Caco-2 (cell line): ENCODE data around the gene CAMKMT. TPM values are rescaled to one million over a fixed set of nuclear protein-coding genes. Genes with fewer than 3 reads are reported as not detected.

Source experiments
- BruUV-seq: library from RNA; stranded (reverse); fragments of 400-500 nt; replicated peaks from 2 replicates; lab custom pipeline; 2021; lab: Mats Ljungman, UMichigan
- CTCF ChIA-PET: fragments of 300-600 bp; sonication (Branson Sonifier 250); formaldehyde crosslinking; loops from one replicate; lab custom pipeline; 2022; ENCODE audit warnings: antibody characterized with exemption; lab: Charles Lee
- POLR2A ChIA-PET: fragments of 300-600 bp; sonication (Branson Sonifier 250); formaldehyde crosslinking; loops from one replicate; lab custom pipeline; 2022; ENCODE audit warnings: antibody characterized with exemption; lab: Charles Lee
- DNase-seq, 2 experiments: peaks; one replicate each; pipeline versions ENCODE4 v3.0.0 to v3.0.0-alpha.2; 2020 to 2022
- H3K27me3 ChIP-seq: replicated peaks from 2 replicates; pipeline ENCODE4 v1.6.0; 2011; ENCODE audit warnings: low read length; ENCODE audit not compliant: control insufficient read depth, insufficient read depth
- H3K36me3 ChIP-seq: 2 replicates; pipeline ENCODE4 v1.5.1; 2011; ENCODE audit warnings: low read length; ENCODE audit not compliant: control insufficient read depth, insufficient read depth
- H3K4me1 ChIP-seq: fragments of 250-450 bp; sonication (Bioruptor Pico); 2 replicates; pipeline ENCODE4 v1.5.1; 2020; ENCODE audit warnings: mild to moderate bottlenecking
- H3K4me3 ChIP-seq: 2 replicates; pipeline ENCODE4 v1.5.1; 2011; ENCODE audit warnings: low read depth, mild to moderate bottlenecking, control low read depth, low read length
- H3K9me3 ChIP-seq: fragments of 250-450 bp; sonication (Bioruptor Pico); 2 replicates; pipeline ENCODE4 v1.5.1; 2020; ENCODE audit warnings: mild to moderate bottlenecking, moderate library complexity
- H3K27ac Mint-ChIP-seq: one replicate; pipeline ENCODE4 v1.8.0; 2022; ENCODE audit warnings: mixed read lengths; ENCODE audit not compliant: unreplicated experiment
- H3K27me3 Mint-ChIP-seq: one replicate; pipeline ENCODE4 v1.8.0; 2022; ENCODE audit warnings: mixed read lengths; ENCODE audit not compliant: insufficient read depth, unreplicated experiment
- H3K36me3 Mint-ChIP-seq: one replicate; pipeline ENCODE4 v1.8.0; 2022; ENCODE audit warnings: mild to moderate bottlenecking, mixed read lengths; ENCODE audit not compliant: insufficient read depth, unreplicated experiment
- H3K4me1 Mint-ChIP-seq: one replicate; pipeline ENCODE4 v1.8.0; 2022; ENCODE audit warnings: low read depth, mixed read lengths; ENCODE audit not compliant: unreplicated experiment
- H3K4me3 Mint-ChIP-seq: one replicate; pipeline ENCODE4 v1.8.0; 2022; ENCODE audit warnings: mild to moderate bottlenecking, moderate library complexity, mixed read lengths; ENCODE audit not compliant: unreplicated experiment
- H3K9me3 Mint-ChIP-seq: one replicate; pipeline ENCODE4 v1.8.0; 2022; ENCODE audit warnings: mixed read lengths; ENCODE audit not compliant: unreplicated experiment
- intact Hi-C: fragments of 100-400 bp; cut with micrococcal nuclease; formaldehyde crosslinking; loops from one replicate; pipeline ENCODE4 v1.10.0; 2022; ENCODE audit not compliant: unreplicated experiment
- total RNA-seq: library from RNA; stranded (reverse); gene quantifications from 2 replicates; pipeline ENCODE4 v1.2.3, GENCODE V29; 2022
- TF ChIP-seq, protein P1 (sequence below), 2 experiments: fragments of 200-600 bp in 1 of 2; IDR thresholded peaks; 1 replicate in 1 of 2; 2 replicates in 1 of 2; pipeline versions ENCODE4 v1.5.1 to v1.8.0; 2011 to 2022; ENCODE audit warnings: antibody characterized with exemption in 1 of 2, control low read depth in 1 of 2, inconsistent platforms in 1 of 2, low read depth in 1 of 2, low read length in 1 of 2, mild to moderate bottlenecking in 1 of 2, moderate library complexity in 1 of 2; ENCODE audit not compliant: insufficient read depth in 1 of 2, severe bottlenecking in 1 of 2, unreplicated experiment in 1 of 2

The CAMKMT gene
- total RNA-seq, 1 experiment from 2014 or later, result 25.2 TPM

DNA sequence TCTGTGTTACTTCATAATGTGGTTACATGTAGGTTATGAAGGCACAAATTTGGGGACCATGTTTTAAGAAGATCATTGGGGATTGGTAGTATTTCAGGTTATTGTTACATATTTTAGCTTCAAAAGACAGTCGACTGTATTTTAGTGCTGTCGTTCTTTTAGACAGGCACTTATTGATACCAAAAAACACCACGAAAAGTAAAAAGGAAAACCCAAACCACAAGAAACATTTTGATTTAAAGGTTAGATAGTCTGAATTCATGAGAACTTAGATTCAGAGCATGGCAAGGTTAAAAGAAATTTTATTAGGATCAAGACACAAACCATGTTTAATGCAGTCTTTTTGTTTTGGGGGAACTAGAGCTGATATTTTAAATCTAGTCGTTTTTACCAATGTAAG, 209.0 kb downstream of the CAMKMT start:
- BruUV-seq, result no TSS peak
- Mint-ChIP-seq H3K27ac (peak overlapping the region; percentile 19), H3K4me1 (peaks cover 59% of the 10 kb centered on the region), H3K9me3 (no peaks in the 10 kb centered on the region), H3K4me3 (no peak overlapping the region), H3K27me3 (no peaks in the 10 kb centered on the region), H3K36me3 (peaks cover 7% of the 10 kb centered on the region)
- TF ChIP-seq, protein P1, sequence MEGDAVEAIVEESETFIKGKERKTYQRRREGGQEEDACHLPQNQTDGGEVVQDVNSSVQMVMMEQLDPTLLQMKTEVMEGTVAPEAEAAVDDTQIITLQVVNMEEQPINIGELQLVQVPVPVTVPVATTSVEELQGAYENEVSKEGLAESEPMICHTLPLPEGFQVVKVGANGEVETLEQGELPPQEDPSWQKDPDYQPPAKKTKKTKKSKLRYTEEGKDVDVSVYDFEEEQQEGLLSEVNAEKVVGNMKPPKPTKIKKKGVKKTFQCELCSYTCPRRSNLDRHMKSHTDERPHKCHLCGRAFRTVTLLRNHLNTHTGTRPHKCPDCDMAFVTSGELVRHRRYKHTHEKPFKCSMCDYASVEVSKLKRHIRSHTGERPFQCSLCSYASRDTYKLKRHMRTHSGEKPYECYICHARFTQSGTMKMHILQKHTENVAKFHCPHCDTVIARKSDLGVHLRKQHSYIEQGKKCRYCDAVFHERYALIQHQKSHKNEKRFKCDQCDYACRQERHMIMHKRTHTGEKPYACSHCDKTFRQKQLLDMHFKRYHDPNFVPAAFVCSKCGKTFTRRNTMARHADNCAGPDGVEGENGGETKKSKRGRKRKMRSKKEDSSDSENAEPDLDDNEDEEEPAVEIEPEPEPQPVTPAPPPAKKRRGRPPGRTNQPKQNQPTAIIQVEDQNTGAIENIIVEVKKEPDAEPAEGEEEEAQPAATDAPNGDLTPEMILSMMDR (IDR thresholded peaks at IDR 0.05; ENCODE audit: insufficient read depth in 1 of 2, low read depth in 1 of 2, low read length in 1 of 2, severe bottlenecking in 1 of 2, unreplicated experiment in 1 of 2), result no peak
- H3K27me3 ChIP-seq, result no peaks in the 10 kb centered on the region
- no peaks in the 10 kb centered on the region for H3K36me3 ChIP-seq
- no peak for DNase-seq
- H3K9me3 ChIP-seq, result no peaks in the 10 kb centered on the region
- CTCF ChIA-PET, result no interaction called here
- POLR2A ChIA-PET, result no interaction called here
- intact Hi-C loops, result no loop called here
- no peak overlapping the region for H3K4me3 ChIP-seq
- H3K4me1 ChIP-seq, result peaks cover 47% of the 10 kb centered on the region

DNA sequence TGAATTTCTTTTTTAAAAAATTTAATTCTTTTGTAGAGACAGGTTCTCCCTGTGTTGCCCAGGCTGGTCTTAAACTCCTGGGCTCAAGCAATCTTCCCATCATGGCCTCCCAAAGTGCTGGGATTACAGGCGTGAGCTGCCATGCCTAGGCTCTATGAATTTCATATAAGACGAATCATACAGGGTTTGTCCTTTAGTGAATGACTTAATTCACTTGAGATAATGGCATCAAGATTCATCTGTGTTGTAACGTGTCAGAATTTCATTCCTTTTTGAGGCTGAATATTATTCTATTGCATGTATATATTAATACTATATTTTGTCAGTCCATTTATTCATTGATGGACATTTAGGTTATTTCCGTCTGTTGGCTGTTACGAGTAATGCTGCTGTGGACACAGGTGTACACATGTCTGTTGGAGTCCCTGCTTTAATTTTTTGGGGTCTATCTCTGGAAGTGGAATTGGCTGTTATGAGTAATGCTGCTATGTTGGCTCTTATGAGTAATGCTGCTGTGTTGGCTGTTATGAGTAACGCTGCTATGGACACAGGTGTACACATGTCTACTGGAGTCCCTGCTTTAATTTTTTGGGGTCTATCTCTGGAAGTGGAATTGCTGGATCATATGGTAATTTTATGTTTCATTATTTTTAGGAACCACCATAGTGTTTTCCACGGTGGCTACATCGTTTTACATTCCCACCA, 210.6 kb downstream of the CAMKMT start:
- TF ChIP-seq, protein P1 (IDR thresholded peaks at IDR 0.05; ENCODE audit: insufficient read depth in 1 of 2, low read depth in 1 of 2, low read length in 1 of 2, severe bottlenecking in 1 of 2, unreplicated experiment in 1 of 2), result no peak

DNA sequence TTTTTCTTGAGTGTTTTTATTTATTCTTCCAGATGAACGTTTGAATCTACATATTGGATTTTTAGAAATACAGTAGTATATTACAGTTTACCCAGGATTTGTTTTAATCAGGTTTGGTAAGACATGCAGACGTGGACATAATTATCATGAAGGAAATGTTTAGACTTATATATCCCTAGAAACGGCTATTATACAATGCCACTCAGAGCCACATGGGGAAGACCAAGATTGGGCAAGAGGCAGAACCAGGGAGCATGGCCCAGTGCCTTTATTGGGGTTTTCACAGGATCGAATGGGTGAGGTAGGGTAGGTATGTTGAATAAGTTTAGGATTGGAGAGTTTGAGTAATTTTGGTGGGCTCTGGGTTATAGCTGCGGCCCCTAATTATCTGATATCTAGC, 212.2 kb downstream of the CAMKMT start:
- H3K4me1 Mint-ChIP-seq, result peaks cover 62% of the 10 kb centered on the region
- H3K27me3 ChIP-seq, result no peaks in the 10 kb centered on the region
- BruUV-seq, result no TSS peak
- no peaks in the 10 kb centered on the region for H3K9me3 Mint-ChIP-seq
- ChIA-PET POLR2A (interaction anchor here (0.6 kb wide), 1 partner anchor 65 kb away, joined by 3 read pairs; no protein-coding TSS in a partner anchor), CTCF (no interaction called here)
- H3K27ac Mint-ChIP-seq, result peak overlapping the region; percentile 47
- peaks cover 7% of the 10 kb centered on the region for H3K36me3 Mint-ChIP-seq
- DNase-seq, result no peak
- intact Hi-C loops, result no loop called here
- H3K4me3 ChIP-seq, result no peak overlapping the region
- H3K9me3 ChIP-seq, result no peaks in the 10 kb centered on the region
- no peak overlapping the region for H3K4me3 Mint-ChIP-seq
- TF ChIP-seq, protein P1 (IDR thresholded peaks at IDR 0.05; ENCODE audit: insufficient read depth in 1 of 2, low read depth in 1 of 2, low read length in 1 of 2, severe bottlenecking in 1 of 2, unreplicated experiment in 1 of 2), result no peak
- no peaks in the 10 kb centered on the region for H3K36me3 ChIP-seq
- H3K27me3 Mint-ChIP-seq, result no peaks in the 10 kb centered on the region
- peaks cover 54% of the 10 kb centered on the region for H3K4me1 ChIP-seq

More for the DNA sequence above, 210.6 kb downstream of the CAMKMT start:
- Mint-ChIP-seq H3K4me3 (no peak overlapping the region), H3K4me1 (peaks cover 59% of the 10 kb centered on the region), H3K27ac (no peak overlapping the region), H3K27me3 (no peaks in the 10 kb centered on the region), H3K36me3 (peaks cover 7% of the 10 kb centered on the region), H3K9me3 (no peaks in the 10 kb centered on the region)
- H3K4me1 ChIP-seq, result peaks cover 50% of the 10 kb centered on the region
- no TSS peak for BruUV-seq
- ChIA-PET POLR2A (no interaction called here), CTCF (no interaction called here)
- H3K27me3 ChIP-seq, result no peaks in the 10 kb centered on the region
- H3K9me3 ChIP-seq, result no peaks in the 10 kb centered on the region
- no peaks in the 10 kb centered on the region for H3K36me3 ChIP-seq
- no peak for DNase-seq
- H3K4me3 ChIP-seq, result no peak overlapping the region
- intact Hi-C loops, result no loop called here
